GM20431 (cell line): ENCODE results near the gene PRR22.

Source experiments
- in situ Hi-C: fragments of 300-500 bp; cut with MseI, MboI; formaldehyde crosslinking; loops from one replicate; pipeline ENCODE4 v1.15.0; 2020; ENCODE audit warnings: low sequenced_read_pairs; ENCODE audit not compliant: unreplicated experiment

Gene PRR22

DNA sequence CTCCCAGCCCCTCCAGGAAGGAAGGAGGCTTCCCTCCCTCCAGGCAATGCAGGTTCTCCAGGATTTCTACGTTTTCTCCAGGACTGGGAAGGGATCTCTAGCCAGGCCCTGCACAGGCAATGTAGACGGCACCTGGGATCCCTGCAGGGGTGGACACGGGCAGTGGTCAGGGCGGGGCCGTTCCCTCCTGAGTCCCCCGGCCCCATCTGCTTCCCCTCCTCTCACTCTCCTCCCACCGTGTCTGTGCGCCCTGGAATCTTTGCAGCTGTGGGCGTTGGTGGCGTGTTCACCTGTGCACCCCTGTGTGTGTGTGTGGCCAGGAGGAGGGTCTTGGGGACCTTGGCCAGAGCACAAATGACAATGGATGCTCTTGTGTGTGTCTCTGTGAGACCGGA is 30.3 kb upstream of the PRR22 start:
- in situ Hi-C loops = no loop called here

DNA sequence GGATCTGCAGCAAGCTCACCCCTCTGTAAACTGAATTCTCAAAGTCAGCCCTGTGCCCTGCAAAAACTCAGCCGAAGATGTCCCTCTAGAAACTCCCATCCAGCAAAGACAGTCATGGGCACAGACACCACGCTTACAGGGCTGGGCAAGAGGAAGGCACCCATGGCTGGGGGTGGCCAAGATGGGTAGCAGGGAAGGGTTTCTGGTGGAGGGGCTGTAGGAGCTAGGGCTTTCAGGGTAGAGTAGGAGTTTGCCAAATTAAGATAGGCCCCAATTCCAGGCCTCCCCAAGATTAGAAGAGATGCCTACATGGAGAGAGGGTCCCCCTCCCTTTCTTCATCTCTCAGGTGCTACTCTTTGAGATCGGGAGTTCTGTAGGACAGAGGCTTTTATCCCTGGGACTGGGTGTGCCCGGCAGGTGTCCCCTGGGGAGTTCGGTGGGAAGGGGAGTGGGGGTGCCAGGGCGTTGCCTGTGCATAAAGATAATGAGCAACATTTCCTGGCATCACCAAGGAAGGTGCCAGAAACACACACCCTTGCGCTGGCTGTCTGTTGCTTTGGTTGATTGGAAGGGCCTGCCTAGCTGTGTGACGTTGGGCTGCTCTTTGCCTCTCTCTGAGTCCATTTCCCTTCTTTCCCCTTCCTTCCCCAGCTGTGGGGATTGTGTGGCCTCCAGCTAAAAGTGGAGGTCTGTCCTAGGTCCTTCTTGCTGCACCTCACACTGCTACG is 29.7 kb upstream of the PRR22 start:
- in situ Hi-C loops = no loop called here

DNA sequence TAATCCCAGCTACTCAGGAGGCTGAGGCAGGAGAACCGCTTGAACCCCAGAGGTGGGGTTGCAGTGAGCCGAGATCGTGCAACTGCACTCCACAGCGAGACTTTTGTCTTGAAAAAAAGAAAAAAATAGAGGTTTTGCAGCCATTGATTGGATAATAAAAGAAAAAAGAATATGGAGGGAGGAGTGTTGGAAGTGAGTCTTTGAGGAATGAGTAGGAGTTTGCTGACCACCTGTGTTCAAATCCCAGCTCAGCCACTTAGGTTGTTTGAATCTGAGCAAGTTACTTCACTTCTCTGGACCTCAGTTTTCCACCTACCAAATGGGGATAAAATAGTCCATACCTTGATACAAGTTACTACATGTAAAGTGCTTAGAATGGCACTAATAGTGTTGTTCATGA is 26.6 kb upstream of the PRR22 start:
- in situ Hi-C loops = no loop called here

GRCh38 chr19:5809469-5809868 is 24.9 kb upstream of the PRR22 start:
- in situ Hi-C loops = loop anchor here (10.0 kb wide), 1 partner anchor 205 kb away; no protein-coding TSS in a partner anchor

DNA sequence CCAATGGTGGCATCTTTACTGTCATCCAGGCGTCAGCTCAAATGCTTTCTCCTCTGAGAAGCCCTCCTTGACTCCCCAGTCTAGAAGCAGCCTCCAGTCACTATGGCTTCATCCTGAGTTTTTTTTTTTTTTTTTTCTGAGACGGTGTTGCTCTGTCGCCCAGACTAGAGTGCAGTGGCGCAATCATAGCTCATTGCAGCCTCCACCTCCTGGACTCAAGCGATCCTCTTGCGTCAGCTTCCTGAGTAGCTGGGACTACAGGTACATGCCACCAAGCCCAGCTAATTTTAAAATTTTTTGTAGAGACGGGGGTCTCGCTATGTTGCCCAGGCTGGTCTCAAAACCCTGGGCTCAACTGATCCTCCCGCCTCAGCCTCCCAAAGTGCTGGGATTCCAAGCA is 24.5 kb upstream of the PRR22 start:
- in situ Hi-C loops = loop anchor here (10.0 kb wide), 1 partner anchor 206 kb away; no protein-coding TSS in a partner anchor

DNA sequence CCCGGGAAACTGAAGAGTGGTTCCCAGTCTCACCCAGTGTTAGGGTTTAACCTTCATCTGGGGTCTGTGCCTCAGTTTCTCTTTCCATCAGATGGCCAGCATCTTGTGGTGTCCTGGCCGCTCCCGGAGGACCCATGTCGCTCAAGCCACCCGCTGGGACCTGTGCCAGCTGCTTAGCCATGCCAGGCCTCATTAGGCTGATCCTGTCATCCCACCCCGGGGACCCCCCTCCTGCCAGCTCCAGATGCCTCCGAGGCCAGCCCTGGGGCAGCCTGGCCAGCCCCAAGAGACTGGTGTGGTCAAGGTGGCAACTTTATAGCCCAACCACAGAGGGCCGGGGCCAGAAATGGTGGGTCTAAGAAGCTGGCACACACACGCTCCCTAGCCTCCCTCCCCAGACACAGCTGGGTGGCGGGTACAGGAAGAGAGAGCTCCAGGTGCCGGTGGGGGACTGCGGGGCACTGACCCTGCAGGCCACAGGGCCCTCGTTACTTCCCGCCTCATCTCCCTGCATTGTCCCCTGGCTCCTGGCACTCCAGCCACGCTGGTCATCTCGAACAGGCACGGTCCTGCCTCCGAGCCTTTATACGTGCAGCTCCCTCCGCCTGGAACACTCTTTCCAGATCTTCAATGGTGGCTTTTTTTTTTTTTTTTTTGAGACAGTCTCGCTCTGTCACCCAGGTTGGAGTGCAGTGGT is 23.7 kb upstream of the PRR22 start:
- in situ Hi-C loops = loop anchor here (10.0 kb wide), 1 partner anchor 207 kb away; no protein-coding TSS in a partner anchor

- in situ Hi-C loops = loop anchor here (10.0 kb wide), 1 partner anchor 208 kb away; no protein-coding TSS in a partner anchor
Observed at GRCh38 chr19:5806905-5807304, 22.4 kb upstream of the PRR22 start.

- in situ Hi-C loops = loop anchor here (10.0 kb wide), 1 partner anchor 209 kb away; no protein-coding TSS in a partner anchor
Observed at GRCh38 chr19:5806133-5806489, 21.6 kb upstream of the PRR22 start.

DNA sequence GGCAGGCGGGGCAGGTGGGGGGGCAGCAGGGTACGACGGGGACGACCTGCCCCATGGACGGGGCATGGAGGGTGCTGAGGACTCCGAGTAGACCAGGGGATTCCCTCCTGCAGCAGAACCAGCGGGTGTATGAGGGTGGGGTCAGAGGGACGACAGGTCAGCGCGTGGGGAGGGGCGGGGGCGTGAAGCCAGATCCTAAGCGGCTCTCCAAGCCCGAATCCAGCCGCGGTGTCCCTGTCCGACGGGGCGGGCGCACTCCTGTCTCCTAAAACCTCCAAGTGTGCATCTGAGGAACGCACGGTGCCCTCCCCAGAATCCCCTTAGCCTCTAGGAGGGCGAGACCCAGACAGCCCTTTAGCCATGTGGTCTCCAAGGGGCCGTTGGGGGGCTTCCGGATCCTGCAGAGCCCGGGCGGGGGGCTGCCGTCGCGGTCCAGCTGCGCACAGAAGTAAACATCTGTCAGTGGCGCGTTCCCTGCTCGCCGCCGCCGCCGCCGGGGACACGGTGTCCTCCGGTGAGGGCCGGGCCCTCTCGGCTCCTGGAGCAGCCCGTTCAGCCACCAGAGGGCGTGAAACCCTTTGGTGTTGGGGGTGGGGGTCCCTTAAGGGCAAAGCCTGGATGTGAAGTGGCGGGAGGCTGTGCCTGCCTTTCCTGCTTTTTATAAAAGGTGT is 21.1 kb upstream of the PRR22 start:
- in situ Hi-C loops = loop anchor here (10.0 kb wide), 1 partner anchor 209 kb away; no protein-coding TSS in a partner anchor

DNA sequence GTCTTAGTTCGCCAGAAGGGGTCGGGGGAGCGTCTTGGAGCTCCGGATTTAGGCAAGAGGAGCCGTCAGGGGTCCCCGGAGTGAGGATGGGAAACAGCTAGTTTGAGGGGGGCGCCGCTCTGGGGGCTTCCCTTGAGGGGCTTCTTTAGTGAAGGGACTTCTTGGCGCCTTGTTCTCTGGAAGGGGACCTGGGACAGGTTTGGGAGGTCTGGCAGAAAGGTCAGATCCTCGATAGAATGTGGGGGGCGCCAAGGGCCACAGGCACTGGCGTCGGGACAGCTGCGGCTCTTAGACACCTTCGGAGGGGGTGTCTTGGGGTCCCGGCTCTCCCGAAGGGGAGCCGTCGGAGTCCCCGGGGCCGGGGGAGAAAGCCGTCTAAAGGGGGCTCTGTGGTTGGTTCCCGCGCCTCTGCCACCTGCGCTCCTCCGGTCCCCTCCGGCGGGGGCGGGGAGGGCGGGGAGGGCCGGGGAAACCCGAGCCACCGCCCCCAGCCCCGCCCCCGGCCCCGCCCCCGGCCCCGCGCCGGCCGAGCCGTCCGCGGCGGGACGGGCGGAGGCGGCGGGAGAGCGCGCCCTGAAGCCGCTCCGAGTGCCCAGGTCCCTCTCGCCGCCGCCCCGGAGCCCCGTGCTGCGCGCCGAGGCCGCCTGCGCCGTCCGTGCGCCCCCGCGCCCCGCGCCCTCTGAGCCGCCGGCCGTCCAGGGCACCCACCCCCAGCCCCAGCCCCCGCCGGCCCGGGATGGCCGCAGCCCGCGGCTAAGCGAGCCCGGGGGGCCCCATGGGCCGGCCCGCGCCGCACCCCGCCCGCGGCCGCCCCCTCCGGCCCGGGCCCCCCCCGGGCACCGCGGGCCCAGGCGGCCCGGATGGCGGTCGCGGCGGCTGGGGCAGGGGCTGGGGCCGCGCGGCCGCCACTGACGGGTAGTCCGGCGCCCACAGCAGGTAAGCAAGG is 20.2 kb upstream of the PRR22 start, which contains the start of gene NRTN:
TSS of gene NRTN (plus strand) at position 552 of the 946 bp plus-strand sequence. CDS start 19,099 bp downstream, outside the sequence.
- in situ Hi-C loops = loop anchor here (10.0 kb wide), 1 partner anchor 210 kb away; no protein-coding TSS in a partner anchor

DNA sequence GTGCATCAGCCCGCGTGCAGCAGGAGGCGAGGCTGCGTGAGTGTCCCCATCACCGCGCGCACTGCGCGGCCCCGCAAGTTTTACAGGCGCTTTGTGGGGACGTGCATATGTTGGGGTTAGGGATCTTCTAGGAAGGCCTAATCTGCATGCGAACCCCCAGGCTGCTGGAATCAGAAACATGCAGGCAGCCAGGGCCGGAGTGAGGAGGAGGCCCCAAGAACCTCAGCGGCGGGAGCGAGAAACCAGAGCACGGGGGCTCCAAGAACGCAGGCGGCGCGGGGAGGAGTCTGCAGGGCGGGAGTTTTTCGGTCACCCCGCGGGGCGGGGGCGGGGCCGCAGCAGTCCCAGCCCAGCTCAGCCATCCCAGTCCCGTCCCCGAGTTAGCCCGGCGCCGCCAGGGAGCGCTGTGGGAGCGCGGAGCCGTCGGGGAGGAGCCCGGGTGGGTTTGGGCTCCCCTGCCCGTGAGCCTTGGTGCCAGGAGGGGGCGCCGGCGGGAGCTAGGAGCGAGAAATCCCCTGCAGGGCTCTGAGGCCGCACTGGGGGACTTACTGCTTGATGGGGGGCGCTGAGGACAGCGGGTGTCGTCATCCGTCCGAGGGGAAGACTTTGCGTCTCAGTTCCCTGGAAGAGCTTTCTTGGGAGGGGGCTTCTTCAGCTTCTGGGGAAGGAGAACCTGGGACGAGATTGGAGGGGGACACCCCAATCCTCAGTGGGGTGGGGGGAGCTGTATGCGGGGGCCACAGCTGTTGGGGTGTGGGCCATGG is 19.4 kb upstream of the PRR22 start:
- in situ Hi-C loops = loop anchor here (10.0 kb wide), 1 partner anchor 211 kb away; no protein-coding TSS in a partner anchor

- in situ Hi-C loops = loop anchor here (10.0 kb wide), 1 partner anchor 211 kb away; no protein-coding TSS in a partner anchor
Observed at GRCh38 chr19:5803441-5803751, 18.9 kb upstream of the PRR22 start.

- in situ Hi-C loops = loop anchor here (10.0 kb wide), 1 partner anchor 213 kb away; no protein-coding TSS in a partner anchor
Observed at GRCh38 chr19:5801796-5802619, 17.5 kb upstream of the PRR22 start.

- in situ Hi-C loops = loop anchor here (10.0 kb wide), 1 partner anchor 214 kb away; no protein-coding TSS in a partner anchor
Observed at GRCh38 chr19:5800361-5801270, 16.1 kb upstream of the PRR22 start.

DNA sequence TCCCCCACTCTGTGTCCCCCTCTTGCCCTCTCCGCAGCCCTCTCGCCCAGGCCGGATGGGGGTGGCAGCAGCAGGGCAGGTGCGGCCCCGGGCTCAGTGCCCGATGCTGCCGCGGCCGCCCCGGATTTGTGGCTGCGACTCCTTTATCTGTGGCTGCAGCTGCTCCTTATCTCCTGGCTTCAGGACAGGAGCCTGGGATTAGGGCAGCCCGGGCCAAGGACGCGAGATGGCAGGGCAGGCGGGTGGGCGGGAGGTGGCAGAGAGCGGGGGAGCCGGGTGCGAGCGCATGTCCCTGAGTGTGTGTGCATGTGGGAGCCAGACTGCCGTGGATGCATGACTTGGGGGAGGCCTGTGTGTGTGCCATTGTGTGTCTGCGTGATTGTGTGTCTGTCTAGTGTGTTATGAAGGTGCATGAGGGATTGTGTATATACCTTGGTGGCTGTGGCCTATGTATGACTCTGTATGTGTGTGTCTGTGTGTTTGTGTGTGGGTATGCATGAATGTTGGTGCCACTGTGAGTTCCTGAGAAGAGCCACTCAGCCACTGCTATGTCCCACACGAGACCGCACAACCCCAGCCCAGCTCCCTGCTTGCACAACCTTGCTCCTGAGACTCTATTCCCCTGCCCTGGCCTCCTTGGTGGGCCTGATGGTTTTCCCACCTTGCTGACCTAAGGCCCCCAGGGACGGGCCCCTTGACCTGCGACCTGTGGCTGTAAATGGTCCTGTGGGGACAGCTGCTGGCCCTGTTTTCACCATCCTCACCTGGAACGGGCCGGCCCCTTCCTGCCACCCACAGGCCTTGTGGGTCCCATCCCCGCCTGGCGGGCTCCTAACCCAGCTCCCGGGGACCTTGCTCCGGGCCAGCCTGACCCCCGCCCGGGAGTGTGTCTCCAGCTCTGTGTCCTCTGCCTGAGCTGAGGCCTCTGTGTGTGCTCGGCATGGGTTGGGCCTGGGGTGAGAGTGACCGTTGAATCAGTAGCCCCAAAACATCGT is 15.0 kb upstream of the PRR22 start:
- in situ Hi-C loops = loop anchor here (10.0 kb wide), 1 partner anchor 215 kb away; no protein-coding TSS in a partner anchor

GRCh38 chr19:5798244-5798643 is 13.7 kb upstream of the PRR22 start:
- in situ Hi-C loops = no loop called here
